WI38 (cell line): ENCODE data around the gene PTGIR.

ENCODE experiments used
- H3K4me3 ChIP-seq: 2 replicates; pipeline ENCODE4 v1.5.1; 2011; ENCODE audit warnings: low read depth, mild to moderate bottlenecking, control low read depth, low read length
- CTCF ChIP-seq: IDR thresholded peaks from 2 replicates; pipeline ENCODE4 v1.5.1; 2012; ENCODE audit warnings: low read depth, mild to moderate bottlenecking, control low read depth, low read length

The PTGIR gene

DNA sequence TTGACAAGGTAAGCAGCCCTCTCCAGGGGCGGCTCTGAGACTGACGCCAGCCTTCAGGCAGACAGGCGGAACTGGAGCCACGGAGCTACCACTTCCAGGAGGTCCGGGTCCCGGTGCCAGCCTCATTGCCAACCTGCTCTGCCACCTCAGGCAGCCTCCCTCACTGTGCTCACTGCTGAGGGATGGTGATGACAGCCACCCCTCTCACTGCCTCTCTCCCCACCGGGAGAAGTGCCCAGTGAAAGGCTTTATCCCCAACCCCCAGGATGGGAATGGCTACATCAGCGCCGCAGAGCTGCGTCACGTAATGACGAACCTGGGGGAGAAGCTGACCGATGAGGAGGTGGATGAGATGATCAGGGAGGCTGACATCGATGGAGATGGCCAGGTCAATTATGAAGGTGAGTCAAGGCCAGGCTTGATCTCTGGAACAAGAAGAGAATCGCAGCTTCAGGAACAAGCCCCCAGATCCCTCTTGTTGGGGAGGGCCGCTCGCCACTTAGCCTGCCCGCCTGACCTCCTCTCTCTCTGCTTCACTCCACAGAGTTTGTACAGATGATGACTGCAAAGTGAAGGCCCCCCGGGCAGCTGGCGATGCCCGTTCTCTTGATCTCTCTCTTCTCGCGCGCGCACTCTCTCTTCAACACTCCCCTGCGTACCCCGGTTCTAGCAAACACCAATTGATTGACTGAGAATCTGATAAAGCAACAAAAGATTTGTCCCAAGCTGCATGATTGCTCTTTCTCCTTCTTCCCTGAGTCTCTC is 16.1 kb downstream of the PTGIR start:
- H3K4me3 ChIP-seq, result no peak overlapping the region
- no peak for TF ChIP-seq CTCF

DNA sequence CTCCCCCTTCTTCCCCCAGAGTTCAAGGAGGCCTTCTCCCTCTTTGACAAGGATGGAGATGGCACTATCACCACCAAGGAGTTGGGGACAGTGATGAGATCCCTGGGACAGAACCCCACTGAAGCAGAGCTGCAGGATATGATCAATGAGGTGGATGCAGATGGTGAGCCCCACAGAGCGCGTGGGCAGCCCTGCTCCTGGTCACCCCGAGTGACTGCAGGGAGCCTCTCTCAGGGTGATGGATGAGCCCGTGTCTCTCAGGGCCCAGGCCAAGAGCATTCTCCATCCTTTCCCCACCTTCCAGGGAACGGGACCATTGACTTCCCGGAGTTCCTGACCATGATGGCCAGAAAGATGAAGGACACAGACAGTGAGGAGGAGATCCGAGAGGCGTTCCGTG is 16.7 kb downstream of the PTGIR start:
- no peak overlapping the region for H3K4me3 ChIP-seq
- no peak for TF ChIP-seq CTCF

DNA sequence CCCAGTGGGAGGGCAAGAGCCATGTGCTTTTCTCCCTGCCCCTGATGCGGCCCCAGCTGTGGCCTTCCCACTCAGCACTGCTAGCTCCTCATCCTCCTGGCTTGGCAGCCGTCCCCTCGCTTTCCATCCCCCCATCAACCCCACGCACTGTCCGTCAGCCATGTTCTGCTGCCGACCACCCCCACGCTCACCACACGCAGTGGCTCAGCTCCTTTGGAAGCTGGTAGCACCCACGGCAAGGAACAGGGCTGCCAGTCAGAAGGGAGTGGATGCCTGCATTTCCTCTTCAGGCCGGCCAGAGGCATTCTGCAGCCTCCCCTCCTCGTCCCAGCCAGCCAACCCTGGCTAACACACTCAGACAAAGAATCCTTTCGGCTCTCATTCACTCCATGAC is 17.4 kb downstream of the PTGIR start:
- H3K4me3 ChIP-seq, result no peak overlapping the region
- no peak for TF ChIP-seq CTCF

GRCh38 chr19:46606681-46607447 is 18.0 kb downstream of the PTGIR start:
- H3K4me3 ChIP-seq, result no peak overlapping the region
- no peak for TF ChIP-seq CTCF

DNA sequence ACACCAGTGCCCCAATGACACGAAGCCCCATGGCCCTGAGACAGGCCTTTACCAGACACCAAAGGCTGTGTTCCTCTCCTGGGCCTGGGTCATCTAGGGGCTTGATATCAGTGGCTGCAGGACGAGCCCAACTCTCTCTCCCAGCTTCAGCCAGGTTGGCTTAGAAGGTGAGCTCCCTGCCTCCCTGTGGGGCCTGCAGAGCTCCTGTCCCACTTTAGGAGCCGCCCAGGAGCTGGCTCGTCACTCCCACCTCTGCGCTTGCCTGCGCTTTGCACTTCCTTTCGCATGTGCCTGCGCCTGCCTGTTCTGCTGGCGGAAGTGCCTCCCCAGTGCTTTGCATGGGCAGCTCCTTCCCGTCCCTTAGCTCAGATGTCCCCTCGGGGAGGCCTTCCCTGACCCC is 18.9 kb downstream of the PTGIR start:
- no peak overlapping the region for H3K4me3 ChIP-seq

DNA sequence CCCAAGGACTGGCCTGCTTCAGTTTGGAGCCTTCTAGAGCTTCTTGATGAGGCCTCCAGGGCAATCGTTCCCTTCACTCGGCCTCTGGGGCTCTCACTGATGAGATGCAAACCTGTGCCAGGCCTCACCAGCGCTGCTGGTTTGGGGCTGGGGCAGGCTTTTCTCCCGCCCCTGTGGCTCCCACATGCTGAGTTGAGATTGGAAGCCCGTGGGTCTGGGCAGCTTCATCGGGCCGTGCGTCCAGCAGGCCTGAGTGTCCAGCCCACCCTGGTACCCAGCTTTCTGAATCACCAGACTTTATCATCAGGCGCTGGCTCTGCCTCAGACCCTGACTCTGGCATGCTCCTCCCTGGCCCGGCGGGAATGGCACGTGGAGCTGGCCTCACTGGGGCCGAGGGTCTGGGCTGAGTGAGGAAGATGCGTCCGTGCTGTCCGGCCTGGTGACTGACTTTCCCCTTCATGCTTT is 19.5 kb downstream of the PTGIR start:
- TF ChIP-seq CTCF, result no peak
- no peak overlapping the region for H3K4me3 ChIP-seq

More for the DNA sequence above, 18.9 kb downstream of the PTGIR start:
- no peak for TF ChIP-seq CTCF

GRCh38 chr19:46604781-46605355 is 20.0 kb downstream of the PTGIR start:
- H3K4me3 ChIP-seq, result no peak overlapping the region
- no peak for TF ChIP-seq CTCF
